ENCODE results near the gene MUC12. TPM values are rescaled to one million over a fixed set of nuclear protein-coding genes. Genes with fewer than 3 reads are reported as not detected.
"Not testable (repeated sequence)": the region's sequence is repeated elsewhere in the genome, so short reads cannot be mapped to it uniquely, and the experiment has no call there.

Gene MUC12
- total RNA-seq, 1 experiment from 2014 or later: 10.4 TPM

- Histone ChIP-seq H3K27me3 (ENCODE audit: control insufficient read depth, insufficient read depth, low read length) (peaks cover 21% of the 10 kb centered on the region), H3K4me3 (ENCODE audit: insufficient read depth, low read depth, low read length) (peak overlapping the region; percentile 47), H3K36me3 (replicated peaks; ENCODE audit: control insufficient read depth, insufficient read depth, low read length) (no peaks in the 10 kb centered on the region; the same call in none of the 2 replicates)
- peak; percentile 100 for DNase-seq
Measured at GRCh38 chr7:100965723-100966541, 3.4 kb upstream of the MUC12 start.

GRCh38 chr7:100966542-100967291 lies 2.6 kb upstream of the MUC12 start:
- peaks cover 21% of the 10 kb centered on the region for H3K27me3 ChIP-seq (ENCODE audit: control insufficient read depth, insufficient read depth, low read length)
- peak overlapping the region; percentile 47 for H3K4me3 ChIP-seq (ENCODE audit: insufficient read depth, low read depth, low read length)
- DNase-seq: peak; percentile 78
- no peaks in the 10 kb centered on the region; the same call in none of the 2 replicates for H3K36me3 ChIP-seq (replicated peaks; ENCODE audit: control insufficient read depth, insufficient read depth, low read length)

GRCh38 chr7:100967292-100967863 lies 2.0 kb upstream of the MUC12 start:
- H3K36me3 ChIP-seq (replicated peaks; ENCODE audit: control insufficient read depth, insufficient read depth, low read length): no peaks in the 10 kb centered on the region; the same call in none of the 2 replicates
- peak; percentile 70 for DNase-seq
- H3K27me3 ChIP-seq (ENCODE audit: control insufficient read depth, insufficient read depth, low read length): peaks cover 21% of the 10 kb centered on the region
- H3K4me3 ChIP-seq (ENCODE audit: insufficient read depth, low read depth, low read length): no peak overlapping the region

GRCh38 chr7:100968031-100968430 lies 1.3 kb upstream of the MUC12 start:
- Histone ChIP-seq H3K27me3 (ENCODE audit: control insufficient read depth, insufficient read depth, low read length) (peaks cover 21% of the 10 kb centered on the region), H3K4me3 (ENCODE audit: insufficient read depth, low read depth, low read length) (no peak overlapping the region), H3K36me3 (replicated peaks; ENCODE audit: control insufficient read depth, insufficient read depth, low read length) (no peaks in the 10 kb centered on the region; the same call in none of the 2 replicates)
- DNase-seq: peak; percentile 79

- Histone ChIP-seq H3K36me3 (replicated peaks; ENCODE audit: control insufficient read depth, insufficient read depth, low read length) (no peaks in the 10 kb centered on the region; the same call in none of the 2 replicates), H3K4me3 (ENCODE audit: insufficient read depth, low read depth, low read length) (no peak overlapping the region), H3K27me3 (ENCODE audit: control insufficient read depth, insufficient read depth, low read length) (peaks cover 21% of the 10 kb centered on the region)
- peak; percentile 42 for DNase-seq
Measured at GRCh38 chr7:100968650-100969049, 715 bp upstream of the MUC12 start.

- peak; percentile 54 for DNase-seq
- no peak overlapping the region for H3K4me3 ChIP-seq (ENCODE audit: insufficient read depth, low read depth, low read length)
- H3K36me3 ChIP-seq (replicated peaks; ENCODE audit: control insufficient read depth, insufficient read depth, low read length): no peaks in the 10 kb centered on the region; the same call in 1 of the 2 replicates
- peaks cover 13% of the 10 kb centered on the region for H3K27me3 ChIP-seq (ENCODE audit: control insufficient read depth, insufficient read depth, low read length)
Measured at GRCh38 chr7:100971111-100972001, 2.0 kb downstream of the MUC12 start.

GRCh38 chr7:100972002-100972347 lies 2.6 kb downstream of the MUC12 start:
- Histone ChIP-seq H3K4me3 (ENCODE audit: insufficient read depth, low read depth, low read length) (no peak overlapping the region), H3K36me3 (replicated peaks; ENCODE audit: control insufficient read depth, insufficient read depth, low read length) (no peaks in the 10 kb centered on the region; the same call in 1 of the 2 replicates), H3K27me3 (ENCODE audit: control insufficient read depth, insufficient read depth, low read length) (peaks cover 8% of the 10 kb centered on the region)
- peak; percentile 44 for DNase-seq

- no peak for DNase-seq
- Histone ChIP-seq H3K36me3 (replicated peaks; ENCODE audit: control insufficient read depth, insufficient read depth, low read length) (no peaks in the 10 kb centered on the region; the same call in 1 of the 2 replicates), H3K27me3 (ENCODE audit: control insufficient read depth, insufficient read depth, low read length) (no peaks in the 10 kb centered on the region), H3K4me3 (ENCODE audit: insufficient read depth, low read depth, low read length) (no peak overlapping the region)
Measured at GRCh38 chr7:100974021-100974420, 4.7 kb downstream of the MUC12 start.

- no peaks in the 10 kb centered on the region for H3K36me3 ChIP-seq (replicated peaks; ENCODE audit: control insufficient read depth, insufficient read depth, low read length)
- H3K4me3 ChIP-seq (ENCODE audit: insufficient read depth, low read depth, low read length): no peak overlapping the region
- no peaks in the 10 kb centered on the region for H3K27me3 ChIP-seq (ENCODE audit: control insufficient read depth, insufficient read depth, low read length)
- DNase-seq: no peak
Measured at GRCh38 chr7:100975371-100975821, 6.0 kb downstream of the MUC12 start.

GRCh38 chr7:100978300-100978699 lies 8.9 kb downstream of the MUC12 start:
- no peak overlapping the region for H3K4me3 ChIP-seq (ENCODE audit: insufficient read depth, low read depth, low read length)
- DNase-seq: no peak
- no peaks in the 10 kb centered on the region for H3K27me3 ChIP-seq (ENCODE audit: control insufficient read depth, insufficient read depth, low read length)
- H3K36me3 ChIP-seq (replicated peaks; ENCODE audit: control insufficient read depth, insufficient read depth, low read length): no peaks in the 10 kb centered on the region

GRCh38 chr7:100983451-100984187 lies 14.3 kb downstream of the MUC12 start:
- no peaks in the 10 kb centered on the region for H3K27me3 ChIP-seq (ENCODE audit: control insufficient read depth, insufficient read depth, low read length)
- H3K4me3 ChIP-seq (ENCODE audit: insufficient read depth, low read depth, low read length): no peak overlapping the region
- no peaks in the 10 kb centered on the region for H3K36me3 ChIP-seq (replicated peaks; ENCODE audit: control insufficient read depth, insufficient read depth, low read length)
- no peak for DNase-seq

- DNase-seq; H3K4me3 ChIP-seq (ENCODE audit: insufficient read depth, low read depth, low read length); H3K36me3 ChIP-seq (replicated peaks; ENCODE audit: control insufficient read depth, insufficient read depth, low read length); H3K27me3 ChIP-seq (ENCODE audit: control insufficient read depth, insufficient read depth, low read length): not testable (repeated sequence)
Measured at GRCh38 chr7:100984241-100984918, 15.0 kb downstream of the MUC12 start.
